HepG2 (cell line): ENCODE results near the gene ELOVL5. TPM values are rescaled to one million over a fixed set of nuclear protein-coding genes. Genes with fewer than 3 reads are reported as not detected.
A peak's percentile ranks its signal among the peaks of the same experiment; 100 is the strongest.

ENCODE experiments used
- ARNTL ChIP-seq: sonication (generic); formaldehyde crosslinking; IDR thresholded peaks from 2 replicates; pipeline ENCODE4 v1.4.0; 2020; ENCODE audit warnings: mild to moderate bottlenecking, missing genetic modification reagents
- KLF12 ChIP-seq: sonication (generic); formaldehyde crosslinking; IDR thresholded peaks from 2 replicates; pipeline ENCODE4 v1.4.0; 2020; ENCODE audit warnings: missing genetic modification reagents, borderline replicate concordance
- KLF15 ChIP-seq: sonication (generic); formaldehyde crosslinking; IDR thresholded peaks from 2 replicates; pipeline ENCODE4 v1.8.1; 2023; ENCODE audit warnings: borderline replicate concordance, mild to moderate bottlenecking, inconsistent platforms, missing genetic modification reagents, mixed read lengths
- NR1H2 ChIP-seq: sonication (generic); formaldehyde crosslinking; IDR thresholded peaks from 2 replicates; pipeline ENCODE4 v1.8.1; 2022; ENCODE audit warnings: low read depth, missing genetic modification reagents, borderline replicate concordance
- RAD21 ChIP-seq: fragments of 450-650 bp; formaldehyde crosslinking; IDR thresholded peaks from 2 replicates; pipeline ENCODE4 v1.5.0; 2020; ENCODE audit warnings: mild to moderate bottlenecking
- REPIN1 ChIP-seq: sonication (generic); formaldehyde crosslinking; IDR thresholded peaks from 2 replicates; pipeline ENCODE4 v1.8.0; 2022; ENCODE audit warnings: missing genetic modification reagents, low read depth, mild to moderate bottlenecking, borderline replicate concordance
- ZNF337 ChIP-seq: sonication (generic); formaldehyde crosslinking; IDR thresholded peaks from 2 replicates; pipeline ENCODE4 v1.5.1; 2020; ENCODE audit warnings: missing genetic modification reagents, low read depth, mild to moderate bottlenecking, borderline replicate concordance
- ZNF430 ChIP-seq: sonication (generic); formaldehyde crosslinking; IDR thresholded peaks from 2 replicates; pipeline ENCODE4 v1.9.0; 2021; ENCODE audit warnings: mild to moderate bottlenecking, missing genetic modification reagents
- ZNF709 ChIP-seq: sonication (generic); formaldehyde crosslinking; IDR thresholded peaks from 2 replicates; pipeline ENCODE4 v1.5.0; 2020; ENCODE audit warnings: mild to moderate bottlenecking, missing genetic modification reagents
- ZNF782 ChIP-seq: sonication (generic); formaldehyde crosslinking; IDR thresholded peaks from 2 replicates; pipeline ENCODE4 v1.4.0; 2020; ENCODE audit warnings: missing genetic modification reagents, mild to moderate bottlenecking, borderline replicate concordance
- polyA plus RNA-seq, 8 experiments: library from polyadenylated mRNA; depleted of rRNA in 3 of 8; stranded (reverse) in 7 of 8; unstranded in 1 of 8; fragments of >200 nt; fragmentation: Illumina TruSeq in 4 of 8; extraction: Trizol in 4 of 8; gene quantifications; 2 replicates each; pipeline versions ENCODE4 v1.2.1 to v1.2.3, GENCODE V29; 2011 to 2016; ENCODE audit warnings: low read depth in 4 of 8, missing spikeins in 1 of 8, mixed read lengths in 1 of 8; ENCODE audit not compliant: insufficient read depth in 1 of 8
- total RNA-seq, 5 experiments: library from RNA; depleted of rRNA; stranded (reverse); fragments of >200 nt; fragmentation: Illumina TruSeq; extraction: Trizol; gene quantifications; 2 replicates each; pipeline ENCODE4 v1.2.3, GENCODE V29; 2016; ENCODE audit warnings: low read depth in 1 of 5
- TF ChIP-seq, protein P1 (sequence below): sonication (generic); formaldehyde crosslinking; IDR thresholded peaks from 2 replicates; pipeline ENCODE4 v1.8.0; 2022; ENCODE audit warnings: mild to moderate bottlenecking, missing genetic modification reagents, borderline replicate concordance
- TF ChIP-seq, protein P2 (sequence below): sonication (generic); formaldehyde crosslinking; IDR thresholded peaks from 2 replicates; pipeline ENCODE4 v1.8.0; 2022; ENCODE audit warnings: mild to moderate bottlenecking, missing genetic modification reagents
- TF ChIP-seq, protein P3 (sequence below): sonication (generic); formaldehyde crosslinking; IDR thresholded peaks from 2 replicates; pipeline ENCODE4 v1.5.0; 2020; ENCODE audit warnings: missing genetic modification reagents
- TF ChIP-seq, protein P4 (sequence below), 2 experiments: fragments of 450-650 bp in 1 of 2; sonication (generic) in 1 of 2; formaldehyde crosslinking in 1 of 2; IDR thresholded peaks; 2 replicates each; pipeline versions ENCODE4 v1.6.1 to v1.8.0; 2016 to 2022; ENCODE audit warnings: antibody characterized with exemption in 1 of 2, mild to moderate bottlenecking in 1 of 2, missing genetic modification reagents in 1 of 2

The ELOVL5 gene
- total and polyA plus RNA-seq, 2 of the 13 experiments (the other 11 are each of a cell fraction or from before 2014, with no cell fraction given): 50.1 to 72.4 TPM

DNA sequence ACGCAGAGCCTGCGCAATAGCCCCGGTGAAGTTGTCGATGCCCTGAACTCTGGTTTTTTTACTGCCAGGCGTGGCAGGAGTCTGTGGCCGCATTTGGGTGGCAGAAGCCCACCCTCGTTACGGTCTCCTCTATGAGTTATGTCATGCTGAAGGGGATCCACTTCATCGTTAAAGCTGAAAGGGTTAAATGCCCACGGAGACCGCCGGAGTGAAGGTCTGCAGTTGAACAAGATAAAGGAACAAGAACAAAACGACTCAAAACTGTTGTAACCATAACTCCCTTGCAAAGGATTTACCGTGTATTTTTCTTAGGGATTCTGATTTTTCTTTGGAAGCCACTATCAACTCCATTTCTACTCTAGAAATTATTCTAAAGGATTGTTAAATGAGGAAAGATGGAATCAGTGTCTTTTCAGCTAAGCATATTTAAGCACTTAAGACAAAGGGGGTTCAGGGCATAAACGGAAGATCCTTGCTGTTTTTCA, 501 bp upstream of the ELOVL5 start (continued):
- TF ChIP-seq ZNF709 (CRISPR knock-in tag) (peak; percentile 1; the same call in 1 of the 2 replicates), ZNF782 (no peak), RAD21 (CRISPR knock-in tag) (no peak), NR1H2 (no peak), ZNF337 (CRISPR knock-in tag) (no peak), REPIN1 (no peak), KLF12 (CRISPR knock-in tag) (no peak), KLF15 (no peak), ZNF430 (CRISPR knock-in tag) (no peak), ARNTL (CRISPR knock-in tag) (no peak)
- TF ChIP-seq, protein P1, sequence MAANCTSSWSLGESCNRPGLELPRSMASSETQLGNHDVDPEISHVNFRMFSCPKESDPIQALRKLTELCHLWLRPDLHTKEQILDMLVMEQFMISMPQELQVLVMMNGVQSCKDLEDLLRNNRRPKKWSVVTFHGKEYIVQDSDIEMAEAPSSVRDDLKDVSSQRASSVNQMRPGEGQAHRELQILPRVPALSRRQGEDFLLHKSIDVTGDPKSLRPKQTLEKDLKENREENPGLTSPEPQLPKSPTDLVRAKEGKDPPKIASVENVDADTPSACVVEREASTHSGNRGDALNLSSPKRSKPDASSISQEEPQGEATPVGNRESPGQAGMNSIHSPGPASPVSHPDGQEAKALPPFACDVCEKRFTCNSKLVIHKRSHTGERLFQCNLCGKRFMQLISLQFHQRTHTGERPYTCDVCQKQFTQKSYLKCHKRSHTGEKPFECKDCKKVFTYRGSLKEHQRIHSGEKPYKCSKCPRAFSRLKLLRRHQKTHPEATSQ (CRISPR knock-in tag): no peak
- TF ChIP-seq, protein P2, sequence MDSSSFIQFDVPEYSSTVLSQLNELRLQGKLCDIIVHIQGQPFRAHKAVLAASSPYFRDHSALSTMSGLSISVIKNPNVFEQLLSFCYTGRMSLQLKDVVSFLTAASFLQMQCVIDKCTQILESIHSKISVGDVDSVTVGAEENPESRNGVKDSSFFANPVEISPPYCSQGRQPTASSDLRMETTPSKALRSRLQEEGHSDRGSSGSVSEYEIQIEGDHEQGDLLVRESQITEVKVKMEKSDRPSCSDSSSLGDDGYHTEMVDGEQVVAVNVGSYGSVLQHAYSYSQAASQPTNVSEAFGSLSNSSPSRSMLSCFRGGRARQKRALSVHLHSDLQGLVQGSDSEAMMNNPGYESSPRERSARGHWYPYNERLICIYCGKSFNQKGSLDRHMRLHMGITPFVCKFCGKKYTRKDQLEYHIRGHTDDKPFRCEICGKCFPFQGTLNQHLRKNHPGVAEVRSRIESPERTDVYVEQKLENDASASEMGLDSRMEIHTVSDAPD: no peak
- TF ChIP-seq, protein P3, sequence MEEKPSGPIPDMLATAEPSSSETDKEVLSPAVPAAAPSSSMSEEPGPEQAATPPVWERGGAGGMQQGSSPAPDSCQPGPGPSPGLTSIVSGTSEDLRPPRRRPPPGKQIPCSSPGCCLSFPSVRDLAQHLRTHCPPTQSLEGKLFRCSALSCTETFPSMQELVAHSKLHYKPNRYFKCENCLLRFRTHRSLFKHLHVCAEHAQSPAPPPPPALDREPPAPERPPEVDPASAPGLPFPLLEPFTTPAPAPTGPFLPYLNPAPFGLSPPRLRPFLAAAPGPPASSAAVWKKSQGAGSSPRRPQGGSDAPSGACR (CRISPR knock-in tag): no peak
- TF ChIP-seq, protein P4, sequence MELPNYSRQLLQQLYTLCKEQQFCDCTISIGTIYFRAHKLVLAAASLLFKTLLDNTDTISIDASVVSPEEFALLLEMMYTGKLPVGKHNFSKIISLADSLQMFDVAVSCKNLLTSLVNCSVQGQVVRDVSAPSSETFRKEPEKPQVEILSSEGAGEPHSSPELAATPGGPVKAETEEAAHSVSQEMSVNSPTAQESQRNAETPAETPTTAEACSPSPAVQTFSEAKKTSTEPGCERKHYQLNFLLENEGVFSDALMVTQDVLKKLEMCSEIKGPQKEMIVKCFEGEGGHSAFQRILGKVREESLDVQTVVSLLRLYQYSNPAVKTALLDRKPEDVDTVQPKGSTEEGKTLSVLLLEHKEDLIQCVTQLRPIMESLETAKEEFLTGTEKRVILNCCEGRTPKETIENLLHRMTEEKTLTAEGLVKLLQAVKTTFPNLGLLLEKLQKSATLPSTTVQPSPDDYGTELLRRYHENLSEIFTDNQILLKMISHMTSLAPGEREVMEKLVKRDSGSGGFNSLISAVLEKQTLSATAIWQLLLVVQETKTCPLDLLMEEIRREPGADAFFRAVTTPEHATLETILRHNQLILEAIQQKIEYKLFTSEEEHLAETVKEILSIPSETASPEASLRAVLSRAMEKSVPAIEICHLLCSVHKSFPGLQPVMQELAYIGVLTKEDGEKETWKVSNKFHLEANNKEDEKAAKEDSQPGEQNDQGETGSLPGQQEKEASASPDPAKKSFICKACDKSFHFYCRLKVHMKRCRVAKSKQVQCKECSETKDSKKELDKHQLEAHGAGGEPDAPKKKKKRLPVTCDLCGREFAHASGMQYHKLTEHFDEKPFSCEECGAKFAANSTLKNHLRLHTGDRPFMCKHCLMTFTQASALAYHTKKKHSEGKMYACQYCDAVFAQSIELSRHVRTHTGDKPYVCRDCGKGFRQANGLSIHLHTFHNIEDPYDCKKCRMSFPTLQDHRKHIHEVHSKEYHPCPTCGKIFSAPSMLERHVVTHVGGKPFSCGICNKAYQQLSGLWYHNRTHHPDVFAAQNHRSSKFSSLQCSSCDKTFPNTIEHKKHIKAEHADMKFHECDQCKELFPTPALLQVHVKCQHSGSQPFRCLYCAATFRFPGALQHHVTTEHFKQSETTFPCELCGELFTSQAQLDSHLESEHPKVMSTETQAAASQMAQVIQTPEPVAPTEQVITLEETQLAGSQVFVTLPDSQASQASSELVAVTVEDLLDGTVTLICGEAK (IDR thresholded peaks at IDR 0.05): no peak
- TF ChIP-seq, protein P4 (CRISPR knock-in tag; IDR thresholded peaks at IDR 0.05): no peak; the same call in 1 of the 2 replicates
